ENCODE results near the gene NDUFA13. TPM values are rescaled to one million over a fixed set of nuclear protein-coding genes. Genes with fewer than 3 reads are reported as not detected.

Gene NDUFA13
- total RNA-seq, 1 experiment from 2014 or later = 489 TPM

- H2AK5ac ChIP-seq (ENCODE audit: insufficient read length, low read length) = no peak overlapping the region
- no peaks in the 10 kb centered on the region for H3K27me3 ChIP-seq (ENCODE audit: insufficient read depth, low read length)
- DNase-seq = no peak
- H2BK15ac ChIP-seq (ENCODE audit: low read depth, low read length) = no peak overlapping the region
- H3K79me2 ChIP-seq (ENCODE audit: insufficient read depth, low read length) = no peaks in the 10 kb centered on the region
- H4K8ac ChIP-seq (replicated peaks; ENCODE audit: insufficient read length, low read depth, low read length) = no peak overlapping the region
- H2AFZ ChIP-seq (ENCODE audit: low read length) = no peak overlapping the region
- H3T11ph ChIP-seq (ENCODE audit: low read length) = no peak overlapping the region
- H3K4ac ChIP-seq (ENCODE audit: low read depth, low read length) = no peak overlapping the region
- no peak overlapping the region for H3K56ac ChIP-seq (ENCODE audit: insufficient read length, low read depth, low read length)
- H3K4me1 ChIP-seq (ENCODE audit: insufficient read depth, low read length) = no peaks in the 10 kb centered on the region
- H2BK12ac ChIP-seq (ENCODE audit: insufficient read length, low read depth, low read length) = no peak overlapping the region
- H3K9me3 ChIP-seq (ENCODE audit: control insufficient read depth, low read depth, low read length) = no peaks in the 10 kb centered on the region
- H4K91ac ChIP-seq (ENCODE audit: insufficient read length, low read depth, low read length) = no peak overlapping the region
- H3K4me3 Mint-ChIP-seq = no peak overlapping the region
- TF ChIP-seq CTCF (conservative IDR thresholded peaks at IDR 0.05) = no peak
- H3K27ac Mint-ChIP-seq = no peak overlapping the region; a peak in 1 of 7 replicates
- H2BK120ac ChIP-seq (ENCODE audit: low read depth, low read length, poor library complexity, severe bottlenecking) = no peak overlapping the region
- no peaks in the 10 kb centered on the region for H4K20me1 ChIP-seq (ENCODE audit: control insufficient read depth, insufficient read depth, insufficient read length)
- no peak overlapping the region for H4K5ac ChIP-seq (ENCODE audit: insufficient read length, low read depth, low read length)
- H3K4me1 Mint-ChIP-seq = peaks cover 0 to 10% of the 10 kb centered on the region in 2 experiments; a peak in 2 of 4 replicates
- H3K18ac ChIP-seq (ENCODE audit: insufficient read length, low read depth, low read length) = no peak overlapping the region
- H3K27me3 Mint-ChIP-seq (ENCODE audit: low read depth) = peaks cover 3% of the 10 kb centered on the region; the same call in 1 of the 2 replicates
- peaks cover 35 to 70% (median 63%) of the 10 kb centered on the region in 3 experiments for H3K36me3 Mint-ChIP-seq (ENCODE audit: insufficient read depth in 1 of 3, low read depth in 3 of 3)
- no peak overlapping the region for H3K4me2 ChIP-seq (ENCODE audit: insufficient read depth, insufficient read length, low read length)
- H3K23me2 ChIP-seq (ENCODE audit: insufficient read length, low read depth, low read length, poor library complexity, severe bottlenecking) = no peaks in the 10 kb centered on the region
- H2BK5ac ChIP-seq (ENCODE audit: insufficient read length, low read length) = no peak overlapping the region
- H2BK20ac ChIP-seq (ENCODE audit: low read depth, low read length, poor library complexity, severe bottlenecking) = no peak overlapping the region
- no peaks in the 10 kb centered on the region for H3K9me3 Mint-ChIP-seq
- H3K23ac ChIP-seq (ENCODE audit: insufficient read length, low read depth, low read length) = no peak overlapping the region
- H3K79me1 ChIP-seq (ENCODE audit: insufficient read depth, low read depth, low read length, poor library complexity, severe bottlenecking) = no peaks in the 10 kb centered on the region
- no peak overlapping the region for H3K27ac ChIP-seq (ENCODE audit: insufficient read length, low read depth, low read length)
- H3K14ac ChIP-seq (ENCODE audit: insufficient read depth, low read length) = no peak overlapping the region
- H3K9ac ChIP-seq (ENCODE audit: extremely low read depth, insufficient read length, low read length) = no peak overlapping the region
- no CpG with 5 or more reads among the region's 27 CpGs for WGBS (ENCODE audit: extremely low coverage, insufficient read length, low lambda C conversion rate)
Observed at GRCh38 chr19:19505669-19506326, 10.2 kb upstream of the NDUFA13 start.

All from H9 (cell line).